Chondrocyte (in vitro differentiated cells): ENCODE results near the gene CASZ1. TPM values are rescaled to one million over a fixed set of nuclear protein-coding genes. Genes with fewer than 3 reads are reported as not detected.

Source experiments
- DNase-seq: peaks from one replicate; pipeline ENCODE4 v3.0.0; 2021; ENCODE audit warnings: mixed read lengths, low spot score
- H3K27ac Mint-ChIP-seq: one replicate; pipeline ENCODE4 v1.8.0; 2021; ENCODE audit warnings: mild to moderate bottlenecking, moderate library complexity, mixed read lengths; ENCODE audit not compliant: unreplicated experiment
- H3K27me3 Mint-ChIP-seq: 2 replicates; pipeline ENCODE4 v1.8.0; 2021; ENCODE audit warnings: low read depth, mixed read lengths
- H3K36me3 Mint-ChIP-seq: 2 replicates; pipeline ENCODE4 v1.8.0; 2021; ENCODE audit warnings: low read depth, mixed read lengths
- H3K4me1 Mint-ChIP-seq: 2 replicates; pipeline ENCODE4 v1.8.0; 2021; ENCODE audit warnings: low read depth, mild to moderate bottlenecking, mixed read lengths
- H3K4me3 Mint-ChIP-seq: one replicate; pipeline ENCODE4 v1.8.0; 2021; ENCODE audit warnings: mild to moderate bottlenecking, moderate library complexity, mixed read lengths; ENCODE audit not compliant: unreplicated experiment
- H3K9me3 Mint-ChIP-seq: 2 replicates; pipeline ENCODE4 v1.8.0; 2021; ENCODE audit warnings: low read depth, mixed read lengths
- total RNA-seq: library from RNA; stranded (reverse); gene quantifications from 3 replicates; pipeline ENCODE4 v1.2.1, GENCODE V29; 2021
- TF ChIP-seq, protein P1 (sequence below): fragments of 200-600 bp; sonication (generic); IDR thresholded peaks from 2 replicates; pipeline ENCODE4 v1.5.0; 2021; ENCODE audit warnings: antibody characterized with exemption, mild to moderate bottlenecking, moderate library complexity

The CASZ1 gene
- total RNA-seq, 1 donor from 2014 or later, result 4.1 TPM

- Mint-ChIP-seq H3K36me3 (no peaks in the 10 kb centered on the region), H3K4me3 (no peak overlapping the region), H3K27me3 (no peaks in the 10 kb centered on the region), H3K9me3 (no peaks in the 10 kb centered on the region), H3K27ac (no peak overlapping the region), H3K4me1 (no peaks in the 10 kb centered on the region)
- TF ChIP-seq, protein P1, sequence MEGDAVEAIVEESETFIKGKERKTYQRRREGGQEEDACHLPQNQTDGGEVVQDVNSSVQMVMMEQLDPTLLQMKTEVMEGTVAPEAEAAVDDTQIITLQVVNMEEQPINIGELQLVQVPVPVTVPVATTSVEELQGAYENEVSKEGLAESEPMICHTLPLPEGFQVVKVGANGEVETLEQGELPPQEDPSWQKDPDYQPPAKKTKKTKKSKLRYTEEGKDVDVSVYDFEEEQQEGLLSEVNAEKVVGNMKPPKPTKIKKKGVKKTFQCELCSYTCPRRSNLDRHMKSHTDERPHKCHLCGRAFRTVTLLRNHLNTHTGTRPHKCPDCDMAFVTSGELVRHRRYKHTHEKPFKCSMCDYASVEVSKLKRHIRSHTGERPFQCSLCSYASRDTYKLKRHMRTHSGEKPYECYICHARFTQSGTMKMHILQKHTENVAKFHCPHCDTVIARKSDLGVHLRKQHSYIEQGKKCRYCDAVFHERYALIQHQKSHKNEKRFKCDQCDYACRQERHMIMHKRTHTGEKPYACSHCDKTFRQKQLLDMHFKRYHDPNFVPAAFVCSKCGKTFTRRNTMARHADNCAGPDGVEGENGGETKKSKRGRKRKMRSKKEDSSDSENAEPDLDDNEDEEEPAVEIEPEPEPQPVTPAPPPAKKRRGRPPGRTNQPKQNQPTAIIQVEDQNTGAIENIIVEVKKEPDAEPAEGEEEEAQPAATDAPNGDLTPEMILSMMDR, result no peak
- no peak for DNase-seq
Measured at GRCh38 chr1:10649517-10650201, 146.8 kb downstream of the CASZ1 start.

- Mint-ChIP-seq H3K36me3 (no peaks in the 10 kb centered on the region), H3K4me1 (no peaks in the 10 kb centered on the region), H3K9me3 (no peaks in the 10 kb centered on the region), H3K27ac (no peak overlapping the region), H3K27me3 (no peaks in the 10 kb centered on the region), H3K4me3 (no peak overlapping the region)
- DNase-seq, result no peak
- TF ChIP-seq, protein P1, result no peak
Measured at GRCh38 chr1:10648689-10649516, 147.5 kb downstream of the CASZ1 start.

DNA sequence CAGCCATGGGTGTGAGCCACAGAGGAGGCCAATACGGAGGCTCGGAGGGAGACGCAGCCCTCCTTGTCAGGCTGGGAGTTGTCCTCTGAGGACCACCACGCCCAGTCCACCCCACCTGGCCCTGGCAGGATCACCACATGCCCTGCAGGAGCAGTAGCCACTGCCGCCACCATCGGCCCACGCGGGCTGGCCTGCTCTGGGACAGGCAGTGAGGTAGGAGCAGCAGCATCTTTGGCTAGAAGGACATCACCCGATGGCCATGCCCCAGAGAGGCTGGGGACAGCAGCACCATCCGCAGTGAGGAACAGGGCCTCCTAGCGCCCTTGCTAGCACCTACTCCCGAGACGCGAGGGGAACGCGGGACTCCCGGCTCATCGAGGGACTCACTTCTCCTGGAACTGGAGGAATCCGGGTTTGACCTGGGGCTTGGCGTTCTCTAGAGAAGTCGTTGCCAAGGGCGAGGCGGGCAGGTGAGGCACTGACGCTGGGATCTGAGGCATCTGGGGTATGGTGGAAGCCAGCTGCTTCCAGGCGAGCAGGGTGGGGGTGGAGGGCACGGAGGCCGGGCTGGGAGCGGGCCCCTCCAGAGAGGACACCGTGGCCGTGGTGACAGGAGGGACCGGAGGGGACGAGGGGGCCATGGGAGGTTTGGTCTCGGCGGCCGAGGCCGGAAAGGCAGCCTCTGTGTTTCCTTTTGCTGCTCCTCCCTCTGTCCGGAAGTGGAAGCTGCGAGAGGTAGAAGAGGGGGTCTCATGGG is 148.9 kb downstream of the CASZ1 start:
- Mint-ChIP-seq H3K9me3 (no peaks in the 10 kb centered on the region), H3K4me1 (no peaks in the 10 kb centered on the region), H3K36me3 (no peaks in the 10 kb centered on the region), H3K4me3 (no peak overlapping the region), H3K27me3 (no peaks in the 10 kb centered on the region), H3K27ac (no peak overlapping the region)
- no peak for DNase-seq
- TF ChIP-seq, protein P1, result no peak

DNA sequence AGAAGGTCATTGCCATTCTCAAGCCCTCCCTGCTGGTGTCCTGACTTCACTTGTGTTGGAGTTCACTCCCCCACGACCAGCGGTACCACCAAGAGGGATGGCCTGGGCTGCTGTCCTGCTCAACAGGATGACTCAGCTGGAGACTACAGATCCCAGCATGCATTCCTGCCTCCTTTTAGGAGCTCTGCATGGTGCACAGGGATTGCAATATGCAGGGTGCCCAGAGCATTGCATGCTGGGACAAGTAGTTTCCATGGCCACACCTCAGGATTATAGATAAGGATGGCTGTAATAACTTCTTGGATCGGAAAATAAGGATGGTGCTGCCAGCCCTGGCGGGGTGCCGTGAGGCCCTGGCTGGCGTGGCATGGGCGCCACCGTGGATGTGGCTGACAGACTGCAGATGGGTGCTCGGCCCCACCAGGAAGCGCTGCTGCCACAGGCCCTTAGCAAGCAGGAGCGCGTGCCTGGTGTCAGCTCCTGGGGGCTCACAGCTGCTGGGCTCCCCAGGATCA is 150.0 kb downstream of the CASZ1 start:
- Mint-ChIP-seq H3K4me1 (no peaks in the 10 kb centered on the region), H3K27me3 (no peaks in the 10 kb centered on the region), H3K36me3 (no peaks in the 10 kb centered on the region), H3K4me3 (no peak overlapping the region), H3K9me3 (no peaks in the 10 kb centered on the region), H3K27ac (no peak overlapping the region)
- DNase-seq, result no peak
- TF ChIP-seq, protein P1, result no peak
